Naive thymus-derived CD8-positive, alpha-beta T cell (primary cell): Measurements from ENCODE around the gene CNIH1. TPM values are rescaled to one million over a fixed set of nuclear protein-coding genes. Genes with fewer than 3 reads are reported as not detected.
"Not testable (repeated sequence)": the region's sequence is repeated elsewhere in the genome, so short reads cannot be mapped to it uniquely, and the experiment has no call there.

Experiments
- ATAC-seq, 2 donors: fragments of 150-1000 bp; cut with Tn5 transposase in 1 of 2; sonication (Bioruptor Pico), chemical (Tn5 transposase) in 1 of 2; 1 replicate in 1 of 2; 2 replicates in 1 of 2; pipeline ENCODE4 v1.10.0; 2021; ENCODE audit warnings: mild to moderate bottlenecking in 2 of 2, moderate library complexity in 2 of 2
- POLR2A ChIA-PET: fragments of 350-600 bp; sonication (Branson Sonifier 250); formaldehyde crosslinking; loops from one replicate; lab custom pipeline; 2021; ENCODE audit warnings: antibody characterized with exemption; lab: Charles Lee
- DNase-seq, 10 donors: peaks; one replicate each; pipeline versions ENCODE4 v3.0.0 to v3.0.0-alpha.2; 2020 to 2022
- H3K27ac Mint-ChIP-seq, 10 donors: one replicate each; pipeline ENCODE4 v1.8.0; 2020 to 2022; ENCODE audit warnings: mild to moderate bottlenecking in 10 of 10, mixed read lengths in 10 of 10, moderate library complexity in 4 of 10, inconsistent platforms in 1 of 10
- H3K27me3 Mint-ChIP-seq, 5 donors: one replicate each; pipeline ENCODE4 v1.8.0; 2021 to 2022; ENCODE audit warnings: mixed read lengths in 5 of 5
- H3K36me3 Mint-ChIP-seq, 3 donors: one replicate each; pipeline ENCODE4 v1.8.0; 2020 to 2022; ENCODE audit warnings: mixed read lengths in 3 of 3, mild to moderate bottlenecking in 2 of 3, inconsistent platforms in 1 of 3
- H3K4me1 Mint-ChIP-seq, 4 donors: one replicate each; pipeline ENCODE4 v1.8.0; 2021 to 2022; ENCODE audit warnings: mixed read lengths in 4 of 4
- H3K4me3 Mint-ChIP-seq, 10 donors: one replicate each; pipeline ENCODE4 v1.8.0; 2020 to 2022; ENCODE audit warnings: mild to moderate bottlenecking in 10 of 10, mixed read lengths in 10 of 10, moderate library complexity in 6 of 10, inconsistent platforms in 1 of 10
- H3K9me3 Mint-ChIP-seq, 9 donors: one replicate each; pipeline ENCODE4 v1.8.0; 2020 to 2022; ENCODE audit warnings: mixed read lengths in 9 of 9, mild to moderate bottlenecking in 3 of 9, inconsistent platforms in 1 of 9, moderate library complexity in 1 of 9
- polyA plus RNA-seq, 3 donors: library from polyadenylated mRNA; unstranded; fragments of 300-500 nt; fragmentation: Illumina TruSeq; gene quantifications; one replicate each; pipeline ENCODE4 v1.2.3, GENCODE V29; 2021
- total RNA-seq, 8 experiments: library from RNA in 2 of 8; stranded (reverse) in 2 of 8; gene quantifications; one replicate each; pipeline ENCODE4 v1.2.3 and lab custom pipeline; 2021 to 2026

CNIH1 gene
- total and polyA plus RNA-seq, 5 experiments from 2014 or later: 50.4 to 97.7 (median 79.3) TPM

DNA sequence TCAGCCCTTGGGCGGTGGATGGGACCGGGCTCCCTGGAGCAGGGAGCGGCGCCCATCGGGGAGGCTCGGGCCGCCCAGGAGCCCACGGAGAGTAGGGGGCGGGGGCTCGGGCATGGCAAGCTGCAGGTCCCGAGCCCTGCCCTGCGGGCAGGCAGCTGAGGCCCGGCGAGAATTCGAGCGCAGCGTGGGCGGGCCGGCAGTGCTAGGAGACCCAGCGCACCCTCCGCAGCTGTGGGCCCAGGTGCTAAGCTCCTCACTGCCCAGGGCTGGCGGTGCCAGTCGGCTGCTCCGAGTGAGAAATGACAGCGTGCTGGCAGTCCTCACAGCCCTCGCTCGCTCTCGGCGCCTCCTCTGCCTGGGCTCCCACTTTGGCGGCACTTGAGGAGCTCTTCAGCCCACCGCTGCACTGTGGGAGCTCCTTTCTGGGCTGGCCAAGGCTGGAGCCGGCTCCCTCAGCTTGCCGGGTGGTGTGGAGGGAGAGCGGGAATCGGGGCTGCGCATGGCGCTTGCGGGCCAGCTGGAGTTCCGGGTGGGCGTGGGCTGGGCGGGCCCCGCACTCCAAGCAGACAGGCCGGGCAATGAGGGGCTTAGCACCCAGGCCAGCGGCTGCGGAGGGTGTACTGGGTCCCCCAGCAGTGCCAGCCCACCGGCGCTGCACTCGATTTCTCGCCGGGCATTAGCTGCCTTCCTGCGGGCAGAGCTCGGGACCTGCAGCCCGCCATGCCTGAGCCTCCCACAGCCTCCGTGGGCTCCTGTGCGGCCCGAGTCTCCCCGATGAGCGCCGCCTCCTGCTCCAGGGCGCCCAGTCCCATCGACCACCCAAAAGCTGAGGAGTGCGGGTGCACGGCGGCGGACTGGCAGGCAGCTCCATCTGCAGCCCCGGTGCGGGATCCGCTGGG lies 47.9 kb downstream of the CNIH1 start:
- POLR2A ChIA-PET, H3K4me3 Mint-ChIP-seq, H3K36me3 Mint-ChIP-seq, H3K27ac Mint-ChIP-seq, H3K9me3 Mint-ChIP-seq, ATAC-seq, DNase-seq: not testable (repeated sequence)
- peaks cover 0 to 12% (median 4%) of the 10 kb centered on the region in 5 donors for H3K27me3 Mint-ChIP-seq
- H3K4me1 Mint-ChIP-seq: peaks cover 2 to 18% (median 9%) of the 10 kb centered on the region in 4 donors

GRCh38 chr14:54392131-54392859 lies 48.9 kb downstream of the CNIH1 start:
- H3K27ac Mint-ChIP-seq: no peak overlapping the region
- peaks cover 2 to 21% (median 4%) of the 10 kb centered on the region in 5 donors for H3K27me3 Mint-ChIP-seq
- H3K36me3 Mint-ChIP-seq: no peaks in the 10 kb centered on the region
- peaks cover 2 to 9% (median 7%) of the 10 kb centered on the region in 4 donors for H3K4me1 Mint-ChIP-seq
- DNase-seq: no peak
- POLR2A ChIA-PET: no interaction called here
- ATAC-seq: no peak
- H3K4me3 Mint-ChIP-seq: no peak overlapping the region
- H3K9me3 Mint-ChIP-seq: no peaks in the 10 kb centered on the region

DNA sequence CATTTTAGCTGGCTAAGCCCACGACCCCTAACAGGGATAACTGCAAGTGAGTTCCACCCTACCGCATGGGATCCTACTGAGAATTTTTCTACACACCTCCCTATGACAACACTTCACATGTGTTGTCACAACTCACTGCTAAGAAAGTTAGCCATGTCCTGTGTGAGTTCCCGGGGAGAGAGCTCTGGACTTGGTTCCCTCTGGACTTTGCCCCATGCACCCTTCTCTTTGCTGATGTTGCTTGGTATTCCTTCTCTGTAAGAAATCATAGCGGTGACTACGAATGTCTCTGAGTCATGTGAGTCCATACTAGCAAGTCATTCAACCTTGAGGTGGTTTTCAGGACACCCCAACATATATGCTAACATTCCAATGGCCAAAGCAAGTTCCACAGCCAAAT lies 53.8 kb downstream of the CNIH1 start:
- no peak for ATAC-seq
- no peak for DNase-seq
- Mint-ChIP-seq H3K36me3 (no peaks in the 10 kb centered on the region), H3K27ac (no peak overlapping the region), H3K4me3 (no peak overlapping the region), H3K9me3 (no peaks in the 10 kb centered on the region), H3K4me1 (no peaks in the 10 kb centered on the region), H3K27me3 (peaks cover 2 to 26% (median 7%) of the 10 kb centered on the region in 5 donors)
- POLR2A ChIA-PET: no interaction called here

GRCh38 chr14:54385556-54385955 lies 55.6 kb downstream of the CNIH1 start:
- Mint-ChIP-seq H3K9me3 (no peaks in the 10 kb centered on the region), H3K36me3 (no peaks in the 10 kb centered on the region), H3K27me3 (peaks cover 2 to 26% (median 9%) of the 10 kb centered on the region in 5 donors), H3K4me1 (no peaks in the 10 kb centered on the region), H3K27ac (no peak overlapping the region), H3K4me3 (no peak overlapping the region)
- ATAC-seq (no peak), DNase-seq (no peak)
- POLR2A ChIA-PET: no interaction called here

DNA sequence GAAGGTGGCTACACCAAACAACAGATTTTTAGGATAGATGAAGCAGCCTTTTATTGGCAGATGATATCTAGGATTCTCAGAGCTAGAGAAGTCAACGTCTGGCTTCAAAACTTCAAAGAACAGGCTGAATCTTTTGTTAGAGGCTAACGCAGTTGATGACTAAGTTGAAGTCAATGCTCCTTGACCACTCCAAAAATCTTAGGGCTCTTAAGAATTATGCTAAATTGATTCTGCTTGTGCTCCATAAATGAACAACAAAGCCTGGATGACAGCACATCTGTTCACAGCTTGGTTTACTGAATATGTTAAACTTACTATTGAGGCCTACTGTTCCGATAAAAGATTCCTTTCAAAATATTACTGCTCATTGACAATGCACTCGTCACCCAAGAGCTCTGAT lies 57.3 kb downstream of the CNIH1 start:
- POLR2A ChIA-PET: no interaction called here

DNA sequence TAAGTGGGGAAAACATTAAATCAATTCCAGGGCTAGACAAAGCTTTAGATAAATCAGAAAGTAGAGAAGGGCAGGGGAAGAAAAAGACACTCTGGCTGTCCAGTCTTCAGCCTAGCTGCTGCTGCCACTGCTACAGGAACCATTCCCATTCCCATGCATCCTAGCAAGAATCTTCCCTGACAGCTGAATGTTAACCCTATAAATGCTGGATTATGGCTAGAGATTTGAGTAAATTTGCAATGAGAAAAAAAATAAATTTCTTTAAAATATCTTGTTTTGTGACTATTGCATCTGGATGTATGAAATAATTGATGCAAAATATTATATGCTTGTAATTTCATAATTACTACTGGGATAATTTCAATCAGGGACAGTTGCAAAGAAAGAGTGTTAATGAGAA lies 59.4 kb downstream of the CNIH1 start:
- peaks cover 0 to 3% (median 0%) of the 10 kb centered on the region in 9 donors for H3K9me3 Mint-ChIP-seq
- no peak overlapping the region for H3K4me3 Mint-ChIP-seq
- H3K27me3 Mint-ChIP-seq: peaks cover 3 to 9% (median 6%) of the 10 kb centered on the region in 5 donors
- DNase-seq (no peak), ATAC-seq (no peak)
- no peak overlapping the region for H3K27ac Mint-ChIP-seq
- peaks cover 0 to 5% (median 0%) of the 10 kb centered on the region in 4 donors for H3K4me1 Mint-ChIP-seq
- POLR2A ChIA-PET: no interaction called here
- no peaks in the 10 kb centered on the region for H3K36me3 Mint-ChIP-seq

More for the DNA sequence above, 57.3 kb downstream of the CNIH1 start:
- no peak for DNase-seq
- H3K9me3 Mint-ChIP-seq: peaks cover 0 to 3% (median 0%) of the 10 kb centered on the region in 9 donors
- H3K4me1 Mint-ChIP-seq: peaks cover 0 to 5% (median 0%) of the 10 kb centered on the region in 4 donors
- no peak overlapping the region for H3K27ac Mint-ChIP-seq
- H3K4me3 Mint-ChIP-seq: no peak overlapping the region
- H3K27me3 Mint-ChIP-seq: peaks cover 2 to 20% (median 9%) of the 10 kb centered on the region in 5 donors
- no peaks in the 10 kb centered on the region for H3K36me3 Mint-ChIP-seq
- no peak for ATAC-seq

- not testable (repeated sequence) for H3K4me3 Mint-ChIP-seq
Measured at GRCh38 chr14:54380558-54380957, 60.6 kb downstream of the CNIH1 start.

DNA sequence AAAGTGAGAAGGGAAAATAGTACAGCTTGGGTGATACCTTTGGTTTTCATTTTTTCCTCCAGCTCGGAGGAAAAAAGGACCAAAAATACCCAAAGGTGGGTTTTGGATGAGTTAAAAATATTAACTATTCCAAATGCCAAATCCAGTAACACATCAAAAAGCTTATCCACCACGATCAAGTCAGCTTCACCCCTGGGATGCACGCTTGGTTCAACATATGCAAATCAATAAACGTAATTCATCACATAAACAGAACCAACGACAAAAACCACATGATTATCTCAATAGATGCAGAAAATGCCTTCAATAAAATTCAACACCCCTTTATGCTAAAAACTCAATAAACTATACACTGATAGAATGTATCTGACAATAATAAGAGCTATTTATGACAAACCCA lies 62.3 kb downstream of the CNIH1 start:
- ATAC-seq, POLR2A ChIA-PET, H3K4me3 Mint-ChIP-seq, H3K36me3 Mint-ChIP-seq, DNase-seq, H3K4me1 Mint-ChIP-seq, H3K9me3 Mint-ChIP-seq, H3K27ac Mint-ChIP-seq: not testable (repeated sequence)
- H3K27me3 Mint-ChIP-seq: peaks cover 5 to 11% (median 6%) of the 10 kb centered on the region in 5 donors

More at GRCh38 chr14:54380558-54380957, 60.6 kb downstream of the CNIH1 start:
- H3K27ac Mint-ChIP-seq, POLR2A ChIA-PET, ATAC-seq, H3K9me3 Mint-ChIP-seq, H3K4me1 Mint-ChIP-seq, DNase-seq, H3K36me3 Mint-ChIP-seq: not testable (repeated sequence)
- H3K27me3 Mint-ChIP-seq: peaks cover 3 to 11% (median 6%) of the 10 kb centered on the region in 5 donors

GRCh38 chr14:54377501-54377900 lies 63.7 kb downstream of the CNIH1 start:
- DNase-seq: no peak
- H3K27ac Mint-ChIP-seq: no peak overlapping the region
- H3K4me1 Mint-ChIP-seq: peaks cover 0 to 5% (median 0%) of the 10 kb centered on the region in 4 donors
- no peak overlapping the region for H3K4me3 Mint-ChIP-seq
- POLR2A ChIA-PET: no interaction called here
- ATAC-seq: no peak
- H3K27me3 Mint-ChIP-seq: peaks cover 5 to 11% (median 7%) of the 10 kb centered on the region in 5 donors
- no peaks in the 10 kb centered on the region for H3K36me3 Mint-ChIP-seq
- H3K9me3 Mint-ChIP-seq: peaks cover 0 to 3% (median 0%) of the 10 kb centered on the region in 9 donors

GRCh38 chr14:54374117-54374884 lies 66.9 kb downstream of the CNIH1 start:
- Mint-ChIP-seq H3K4me3 (no peak overlapping the region), H3K4me1 (peaks cover 0 to 3% (median 0%) of the 10 kb centered on the region in 4 donors), H3K27ac (no peak overlapping the region), H3K27me3 (peaks cover 2 to 11% (median 7%) of the 10 kb centered on the region in 5 donors), H3K36me3 (no peaks in the 10 kb centered on the region), H3K9me3 (peaks cover 0 to 1% (median 0%) of the 10 kb centered on the region in 9 donors)
- POLR2A ChIA-PET: interaction anchor here (0.6 kb wide), 1 partner anchor 25 kb away, joined by 3 read pairs; no protein-coding TSS in a partner anchor
- DNase-seq (no peak), ATAC-seq (no peak)
